Activated CD8-positive, alpha-beta memory T cell treated with anti-CD3 and anti-CD28 coated beads, Interleukin-2, amount 50 U/mL, for 48 hours (primary cell): Measurements from ENCODE around the gene NCAM1.
"Not testable (repeated sequence)": the region's sequence is repeated elsewhere in the genome, so short reads cannot be mapped to it uniquely, and the experiment has no call there.

ENCODE experiments used
- DNase-seq: peaks from one replicate; pipeline ENCODE4 v3.0.0-alpha.2; 2020

NCAM1 gene

DNA sequence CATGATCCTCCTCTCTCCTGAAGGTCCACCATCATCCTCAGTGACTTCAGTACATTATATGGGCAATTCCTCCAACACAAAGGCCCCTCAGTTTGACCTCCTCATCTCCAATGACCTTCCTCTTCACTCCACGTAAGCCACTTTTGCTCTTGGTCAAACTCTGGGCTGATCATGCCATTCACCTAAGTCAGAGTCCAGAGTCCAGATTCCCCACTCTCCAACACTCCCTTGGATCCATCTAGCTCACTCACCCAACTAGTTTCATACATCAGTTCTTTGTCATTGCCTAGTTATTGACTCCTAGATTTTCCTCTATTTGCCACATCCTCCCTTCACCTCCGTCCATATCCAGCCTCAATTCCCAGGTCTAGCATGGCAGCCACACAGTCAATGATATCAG is 322.7 kb downstream of the NCAM1 start:
- DNase-seq, result no peak

DNA sequence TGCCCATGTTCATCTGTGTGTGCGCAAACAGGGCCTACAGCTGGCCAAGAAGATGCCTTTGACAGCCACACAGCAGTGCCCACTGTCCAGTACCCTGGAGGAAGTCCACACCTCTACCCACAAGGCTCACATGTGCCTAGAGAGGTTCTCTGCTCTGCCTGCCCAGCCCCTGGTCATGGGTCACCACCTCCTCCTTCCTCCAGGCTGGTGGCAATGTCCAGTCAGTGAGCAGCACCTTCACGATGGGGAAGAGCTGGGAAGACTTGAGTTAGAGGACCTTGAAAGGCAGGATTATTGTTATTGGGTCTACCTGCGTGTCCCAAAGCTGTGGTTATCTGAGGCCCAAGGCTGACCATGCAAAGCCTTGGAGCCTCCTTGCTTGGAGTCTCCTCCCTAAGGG is 324.8 kb downstream of the NCAM1 start:
- no peak for DNase-seq

DNA sequence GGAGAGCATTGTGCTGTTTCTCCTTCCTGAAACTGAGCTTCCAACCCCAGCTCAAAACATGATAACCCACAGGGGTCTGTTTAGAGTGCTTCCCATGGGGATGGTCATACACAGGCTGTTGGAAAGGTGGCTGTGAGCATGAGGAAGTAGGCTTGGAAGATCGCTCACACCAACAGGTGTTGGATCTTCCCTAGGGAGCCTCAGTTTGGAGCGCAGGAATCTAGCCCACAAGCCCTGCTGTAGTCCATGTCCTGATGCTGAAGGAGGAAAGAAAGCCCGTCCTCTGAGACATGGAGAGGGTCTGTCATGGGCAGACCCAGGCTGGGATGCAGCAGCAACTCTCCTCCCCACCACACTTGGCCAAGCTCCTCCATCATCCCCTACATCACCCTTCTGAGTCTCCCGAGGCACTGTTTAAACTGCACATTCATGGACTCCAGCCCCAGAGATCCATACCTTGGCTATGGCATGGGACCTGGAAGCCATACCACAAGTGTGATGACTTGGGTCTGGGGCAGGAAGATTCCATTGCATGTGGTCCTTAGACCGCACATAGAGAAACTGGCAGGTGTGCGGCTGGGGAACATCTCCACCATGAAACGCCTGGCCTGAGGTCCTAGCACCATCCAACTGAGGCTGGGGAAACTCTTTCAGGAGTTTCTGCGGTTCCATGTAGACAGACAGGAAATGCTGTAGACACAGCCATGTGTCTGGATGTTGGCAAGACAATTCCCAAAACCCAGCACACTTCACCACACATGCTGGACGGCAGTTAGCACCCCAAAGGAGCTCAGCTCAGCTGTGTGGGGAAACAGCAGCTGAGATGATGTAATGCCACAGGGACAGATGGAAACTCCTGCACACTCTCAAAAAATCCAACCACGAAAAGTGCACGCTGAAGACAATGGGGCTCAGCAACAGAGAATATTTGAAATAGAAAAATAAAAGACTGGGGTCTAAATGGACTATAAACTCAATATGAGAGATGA is 325.6 kb downstream of the NCAM1 start:
- DNase-seq, result no peak

DNA sequence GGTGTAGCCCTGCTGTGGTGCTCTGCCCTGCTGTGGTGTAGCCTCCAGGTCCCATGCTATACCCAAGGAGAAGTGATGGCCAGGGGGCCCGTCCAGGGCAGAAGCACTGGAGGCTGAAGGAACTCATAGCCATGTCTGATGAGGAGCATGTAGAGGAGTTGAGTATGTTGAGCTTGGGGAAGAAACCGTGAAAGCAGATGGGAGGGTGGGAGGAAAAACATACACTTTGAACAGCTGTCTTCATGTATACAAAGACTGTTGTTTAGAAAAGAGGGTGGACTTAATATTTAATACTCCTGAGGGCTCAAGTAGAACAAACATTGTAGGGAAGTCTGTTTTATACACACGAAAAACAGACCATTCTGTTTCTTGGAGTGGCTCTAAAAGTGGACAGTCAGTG is 326.6 kb downstream of the NCAM1 start:
- DNase-seq, result no peak

DNA sequence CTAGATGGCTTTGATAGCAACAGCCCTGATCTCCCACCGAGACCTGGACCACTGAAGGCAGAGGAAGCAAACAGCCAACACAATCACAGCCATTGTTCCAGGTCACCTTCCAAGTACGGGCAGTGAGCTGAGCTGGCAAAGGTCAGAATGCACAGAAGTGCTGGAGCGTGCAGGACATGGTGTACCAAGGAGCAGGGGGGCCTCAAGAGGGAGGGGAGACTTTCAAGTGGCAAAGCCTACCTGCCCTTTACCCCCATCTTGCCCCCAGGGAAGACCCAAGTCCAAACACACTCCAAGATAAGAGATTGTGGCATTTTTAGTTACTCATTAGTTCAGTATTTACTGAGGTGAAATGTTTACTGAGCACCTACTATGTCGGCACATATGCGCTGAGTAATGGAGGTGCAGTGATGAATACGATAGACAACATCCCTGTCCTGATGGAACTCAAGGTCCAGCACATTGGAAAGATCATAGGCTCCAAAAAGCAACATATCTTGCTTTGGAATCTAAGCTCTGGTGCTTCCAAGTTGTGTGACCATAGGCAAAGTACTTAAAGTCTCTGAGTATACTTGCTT is 327.2 kb downstream of the NCAM1 start:
- no peak for DNase-seq

DNA sequence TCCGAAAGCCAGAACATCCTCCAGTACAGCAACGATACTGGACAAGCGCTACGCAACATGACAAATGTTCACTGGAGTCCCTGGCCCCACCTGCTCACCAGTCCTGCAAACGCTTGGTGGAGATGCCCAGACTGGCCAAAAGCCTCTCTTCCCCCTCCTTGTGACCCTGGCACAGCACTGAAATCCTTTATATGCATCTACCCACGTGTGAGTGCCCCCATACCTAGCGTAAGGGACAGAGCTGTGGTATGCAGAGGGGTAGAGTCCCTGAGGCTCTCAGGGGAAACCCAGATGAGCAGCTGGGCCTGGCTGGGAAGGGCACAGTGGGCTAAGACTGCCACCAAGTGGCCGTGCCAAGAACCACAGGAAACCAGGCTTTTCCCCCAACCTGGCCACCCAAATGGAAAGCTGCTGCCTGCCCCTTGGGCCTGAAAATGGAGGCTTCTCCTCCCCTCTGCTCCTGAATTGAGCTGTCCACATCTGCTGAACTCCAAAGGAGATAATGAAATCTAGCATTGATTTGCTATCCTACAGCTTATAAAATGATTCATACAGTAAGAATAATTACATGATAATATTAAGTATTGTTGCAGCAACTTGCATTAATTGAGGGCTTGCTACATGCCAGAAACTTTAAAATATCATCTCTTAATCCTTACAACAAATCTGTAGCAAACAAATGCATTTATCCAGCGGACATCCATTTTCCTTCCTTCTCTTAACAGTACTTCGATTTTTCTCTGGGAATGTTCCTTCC is 328.4 kb downstream of the NCAM1 start:
- DNase-seq, result peak; percentile 85

DNA sequence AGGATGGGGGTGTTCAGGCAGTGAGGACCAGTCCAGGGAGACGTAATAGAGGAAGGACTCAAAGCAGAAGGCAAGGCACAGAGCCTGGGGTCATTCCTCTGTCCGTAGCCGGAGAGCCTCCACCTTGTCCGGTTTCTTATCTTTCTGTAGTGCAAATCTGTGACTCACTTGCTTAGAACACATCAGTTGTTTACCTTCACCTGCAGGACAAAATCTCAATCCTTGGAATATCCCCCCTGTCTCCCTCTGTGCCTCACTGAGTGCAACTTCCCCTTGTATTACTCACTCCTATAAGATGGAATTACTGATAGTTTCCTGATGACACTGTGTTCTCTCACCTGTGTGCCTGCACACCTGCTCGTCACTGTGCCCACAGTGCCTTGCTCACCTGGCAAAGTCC is 332.7 kb downstream of the NCAM1 start:
- no peak for DNase-seq

DNA sequence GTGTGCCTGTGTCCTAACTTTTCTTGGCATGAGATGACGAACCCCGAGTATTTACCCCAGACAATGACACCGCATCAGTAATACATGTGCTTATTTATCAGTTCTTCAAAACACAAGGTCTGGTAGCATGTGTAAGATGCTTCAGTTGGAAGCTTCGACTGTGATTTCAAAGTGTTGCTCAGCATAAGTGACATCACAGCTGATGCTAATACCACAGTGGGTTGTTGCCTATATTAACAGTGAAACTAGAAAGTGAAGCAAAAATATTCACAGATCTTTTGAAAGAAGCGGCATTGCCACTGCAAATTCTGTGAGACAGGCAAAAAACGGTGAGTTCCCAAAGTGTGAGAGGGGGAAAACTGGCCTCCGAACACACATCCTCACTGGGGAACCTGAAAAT is 334.8 kb downstream of the NCAM1 start:
- DNase-seq, result no peak

DNA sequence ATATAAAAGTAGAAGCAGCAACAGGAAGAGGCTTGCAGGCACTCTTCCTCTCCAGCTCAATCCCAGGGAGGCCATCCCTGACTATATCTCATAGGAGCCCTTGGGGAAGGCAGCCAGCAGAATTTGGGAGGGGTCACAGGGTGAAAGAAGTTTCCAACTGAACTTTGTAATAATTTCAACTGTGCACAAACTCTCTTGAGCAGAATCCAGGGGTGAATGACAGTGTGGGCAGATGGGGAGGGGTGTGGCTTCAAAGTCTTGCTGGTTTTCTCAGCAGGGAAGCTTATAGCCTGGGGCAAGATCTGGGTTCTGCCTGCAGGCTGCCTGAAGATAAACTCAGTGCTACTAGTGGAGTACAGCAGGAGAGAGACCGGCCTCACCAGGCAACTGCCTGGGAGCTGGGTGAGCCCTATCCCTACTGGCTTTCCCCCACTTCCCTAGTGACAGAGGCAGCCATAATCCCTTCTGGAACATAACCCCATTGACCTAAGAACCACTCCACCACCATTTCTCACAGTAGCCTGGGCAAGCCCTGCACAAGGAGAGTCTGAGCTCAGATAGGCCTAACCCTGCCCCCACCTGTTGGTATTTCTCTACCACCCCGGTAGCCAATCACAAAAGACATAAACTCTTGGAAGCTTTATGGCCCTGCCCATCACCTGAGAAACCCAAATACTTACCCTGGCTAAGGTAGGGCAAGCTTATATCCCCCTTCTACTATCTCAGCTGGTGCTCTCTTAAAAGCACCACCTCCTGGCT is 335.4 kb downstream of the NCAM1 start:
- DNase-seq, result no peak

DNA sequence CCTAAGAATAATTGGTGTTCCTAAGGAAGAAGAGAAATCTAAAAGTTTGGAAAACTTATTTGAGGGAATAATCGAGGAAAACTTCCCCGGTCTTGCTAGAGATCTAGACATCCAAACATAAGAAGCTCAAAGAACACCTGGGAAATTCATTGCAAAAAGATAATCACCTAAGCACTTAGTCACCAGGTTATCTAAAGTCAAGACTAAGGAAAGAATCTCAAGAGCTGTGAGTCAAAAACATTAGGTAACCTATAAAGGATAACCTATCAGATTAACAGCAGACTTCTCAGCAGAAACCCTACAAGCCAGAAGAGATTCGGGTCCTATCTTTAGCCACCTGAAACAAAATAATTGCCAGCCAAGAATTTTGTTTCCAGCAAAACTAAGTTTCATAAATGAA is 337.3 kb downstream of the NCAM1 start:
- DNase-seq, result not testable (repeated sequence)

DNA sequence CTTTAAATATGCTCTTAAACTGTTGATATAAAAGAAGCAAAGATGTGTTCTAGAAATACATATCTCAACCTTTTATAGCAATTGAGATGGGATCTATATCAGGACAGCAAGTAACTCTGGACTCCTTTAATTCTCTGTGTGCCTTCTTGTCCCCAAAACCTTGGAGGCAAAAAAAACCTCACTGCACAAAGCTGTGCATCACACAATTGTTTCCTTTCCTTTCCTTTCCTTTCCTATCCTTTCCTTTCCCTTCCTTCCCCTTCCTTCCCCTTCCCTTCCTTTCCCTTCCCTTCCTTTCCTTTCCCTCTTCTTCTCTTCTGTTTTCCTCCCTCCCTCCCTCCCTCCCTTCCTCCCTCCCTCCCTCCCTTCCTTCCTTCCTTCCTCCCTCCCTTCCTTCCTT is 343.7 kb downstream of the NCAM1 start:
- no peak for DNase-seq

DNA sequence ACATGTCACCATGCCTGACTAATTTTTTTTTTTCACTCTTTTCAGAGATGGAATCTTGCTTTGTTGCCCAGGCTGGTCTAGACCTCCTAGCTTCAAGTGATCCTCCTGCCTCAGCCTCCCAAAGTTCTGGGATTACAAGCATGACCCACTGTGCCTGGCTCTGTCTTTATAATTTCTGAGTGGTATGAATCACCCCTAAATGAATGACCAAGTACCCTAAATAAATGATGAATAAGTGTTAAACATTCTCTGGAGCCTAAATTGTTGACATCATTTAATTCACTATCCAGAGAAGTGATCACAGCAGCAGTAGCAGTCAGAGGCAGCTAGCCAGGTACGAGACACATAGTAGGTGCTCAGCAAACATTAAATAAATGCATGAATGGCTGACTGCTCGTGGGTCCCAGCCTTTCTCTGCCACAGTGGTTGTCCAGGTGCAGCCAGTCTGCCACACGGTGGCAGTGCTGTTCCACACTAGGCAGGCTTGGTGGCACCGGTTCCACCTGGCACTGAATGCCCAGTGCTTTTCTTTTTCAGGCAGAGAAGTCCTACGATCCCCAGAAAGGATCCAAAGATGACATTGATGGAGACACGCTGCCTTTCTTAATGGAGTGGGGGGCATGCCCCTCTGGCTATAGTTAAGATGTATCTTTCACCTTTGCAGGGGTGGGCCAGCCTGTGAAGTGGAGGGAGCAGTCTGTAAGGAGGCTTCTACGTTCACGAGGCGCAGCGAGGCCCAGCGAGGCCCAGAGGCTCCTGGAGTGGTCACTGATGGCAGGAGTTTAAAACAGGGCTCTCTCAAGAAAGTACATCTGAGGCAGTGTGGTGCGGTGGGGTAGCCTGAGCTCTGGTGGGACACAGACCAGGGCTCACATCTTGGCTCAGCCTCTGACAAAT is 344.5 kb downstream of the NCAM1 start:
- peak; percentile 83 for DNase-seq

DNA sequence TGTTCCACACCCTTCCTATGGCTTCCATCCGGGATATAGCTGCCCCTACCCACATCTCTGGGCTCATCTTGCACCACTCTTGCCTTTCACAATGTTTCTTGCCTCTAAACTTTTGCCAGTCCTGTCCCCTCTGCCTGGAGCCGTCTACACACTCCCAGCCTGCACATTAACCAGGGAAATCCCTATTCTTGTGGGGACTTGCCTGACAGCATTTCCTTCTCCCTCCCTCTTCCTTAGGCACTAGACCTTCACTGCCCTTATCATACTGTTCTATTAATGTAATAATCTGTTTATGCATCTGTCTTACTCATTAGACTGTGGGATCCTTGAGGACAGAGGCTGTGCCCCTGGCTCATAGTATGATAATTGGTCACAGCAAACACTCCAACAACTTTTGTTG is 347.4 kb downstream of the NCAM1 start:
- no peak for DNase-seq

DNA sequence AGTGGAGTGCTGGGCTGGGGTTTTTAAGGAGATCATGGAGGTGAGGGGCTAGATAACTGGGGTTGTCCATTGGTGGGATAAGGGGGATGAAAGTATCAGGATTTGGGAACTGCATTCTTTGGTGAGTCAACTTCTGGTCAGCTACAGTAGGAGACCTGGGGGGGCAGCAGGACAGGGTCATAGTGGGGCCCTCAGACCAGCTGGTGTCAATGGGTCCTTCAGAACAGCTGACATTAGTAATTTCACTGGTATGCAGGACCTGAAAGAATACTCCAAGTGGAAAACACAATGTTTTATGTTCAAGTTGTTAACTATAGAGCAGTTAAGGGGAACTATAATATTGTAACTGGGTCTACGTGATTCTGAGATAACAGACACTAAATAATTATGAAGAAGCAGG is 350.3 kb downstream of the NCAM1 start:
- DNase-seq, result no peak

DNA sequence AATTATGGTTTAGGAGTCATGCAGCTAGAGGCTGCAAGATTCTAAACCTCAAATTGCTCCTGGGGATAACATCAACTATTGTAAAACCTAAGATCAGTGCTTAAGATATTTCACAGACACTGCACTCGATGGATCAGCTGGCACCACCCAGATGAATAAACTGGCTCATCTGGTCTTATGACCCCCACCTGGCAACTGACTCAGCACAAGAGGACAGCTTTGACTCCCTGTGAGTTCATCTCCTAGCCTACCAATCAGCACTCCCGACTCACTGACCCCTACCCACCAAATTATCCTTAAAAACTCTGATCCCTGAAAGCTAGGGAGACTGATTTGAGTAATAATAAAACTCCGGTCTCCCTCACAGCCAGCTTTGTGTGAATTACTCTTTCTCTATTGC is 352.4 kb downstream of the NCAM1 start:
- no peak for DNase-seq

DNA sequence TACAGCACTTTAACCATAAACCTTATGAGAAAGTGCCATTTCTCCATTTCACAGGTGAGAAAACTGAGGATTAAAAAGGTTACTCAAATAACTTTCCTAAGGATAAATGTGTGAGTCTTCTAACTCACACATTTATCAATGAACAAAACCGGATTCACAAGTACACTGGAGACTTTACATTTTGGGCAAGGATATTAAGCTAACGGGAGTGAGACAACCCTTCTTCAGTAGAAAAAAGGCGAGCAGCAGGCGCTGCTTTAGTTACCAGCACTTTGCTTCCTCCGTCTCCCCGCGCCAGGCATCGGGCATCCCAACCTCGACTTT is 352.8 kb downstream of the NCAM1 start:
- no peak for DNase-seq

DNA sequence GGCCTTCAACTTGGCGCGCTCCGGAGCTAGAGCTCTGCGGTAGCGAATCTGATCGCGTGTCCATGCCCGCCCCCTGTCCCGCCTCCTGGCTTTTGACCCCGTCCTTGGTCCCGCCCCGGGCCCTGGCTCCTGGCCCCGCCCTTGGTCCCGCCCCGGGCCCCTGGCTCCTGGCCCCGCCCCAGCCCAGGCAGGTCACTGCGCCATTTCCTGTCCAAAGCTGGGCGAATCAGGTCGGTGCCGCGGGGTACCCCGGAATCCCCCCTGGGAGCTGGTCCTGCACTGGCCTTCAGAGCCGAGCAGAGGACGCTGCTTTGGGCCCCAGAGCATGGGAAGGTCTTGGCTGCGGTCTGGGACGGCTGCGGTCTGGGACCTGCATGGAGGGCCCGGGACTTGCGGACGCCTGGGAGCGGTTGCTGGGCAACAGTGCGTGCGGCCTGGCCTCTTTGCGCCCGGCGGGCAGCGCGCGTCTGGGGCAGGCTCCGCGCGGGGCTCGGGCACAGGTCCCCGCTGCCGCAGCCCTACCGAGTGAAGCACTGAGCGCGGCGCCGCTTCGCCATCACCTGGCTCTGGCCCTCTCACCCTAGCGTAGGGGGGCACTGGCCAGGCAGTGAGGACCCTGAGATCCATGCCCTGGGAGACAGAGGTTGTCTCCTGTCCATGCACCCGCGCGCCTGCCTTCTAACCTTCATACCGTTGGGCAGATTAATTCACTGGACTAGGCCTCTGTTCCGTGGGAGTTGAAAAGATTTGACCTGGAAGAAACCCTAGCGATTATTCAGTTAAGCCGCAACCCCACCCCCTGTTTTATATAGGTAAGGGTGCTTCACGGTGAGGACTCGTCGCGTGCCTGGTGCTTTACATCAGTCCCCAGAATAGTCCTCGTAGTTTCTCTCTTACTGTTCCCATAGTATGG is 353.4 kb downstream of the NCAM1 start, which contains the start of gene TTC12:
Gene TTC12 (plus strand): TSS at position 195 of the 913 bp plus-strand sequence. CDS start 1,675 bp downstream, outside the sequence.
- peak; percentile 95 for DNase-seq

DNA sequence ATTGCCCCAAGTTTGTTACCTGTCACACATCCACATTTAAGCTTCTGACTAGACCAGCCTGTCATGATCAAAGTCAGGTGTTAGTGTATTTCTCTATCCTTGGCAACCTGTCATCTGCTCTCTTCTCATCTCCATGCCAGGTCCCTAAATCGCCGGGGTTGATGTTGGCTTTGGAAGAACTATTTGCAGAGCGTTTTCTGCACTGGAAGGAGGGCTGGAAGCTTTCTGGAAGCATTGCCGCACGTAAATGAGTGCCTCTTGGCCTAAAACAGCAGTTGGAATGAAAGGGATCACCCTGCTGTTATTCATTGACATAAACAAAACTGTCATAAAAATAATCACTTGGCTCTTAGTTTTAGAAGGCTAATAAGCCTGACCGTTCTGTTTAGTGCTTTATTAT is 354.6 kb downstream of the NCAM1 start:
- no peak for DNase-seq

DNA sequence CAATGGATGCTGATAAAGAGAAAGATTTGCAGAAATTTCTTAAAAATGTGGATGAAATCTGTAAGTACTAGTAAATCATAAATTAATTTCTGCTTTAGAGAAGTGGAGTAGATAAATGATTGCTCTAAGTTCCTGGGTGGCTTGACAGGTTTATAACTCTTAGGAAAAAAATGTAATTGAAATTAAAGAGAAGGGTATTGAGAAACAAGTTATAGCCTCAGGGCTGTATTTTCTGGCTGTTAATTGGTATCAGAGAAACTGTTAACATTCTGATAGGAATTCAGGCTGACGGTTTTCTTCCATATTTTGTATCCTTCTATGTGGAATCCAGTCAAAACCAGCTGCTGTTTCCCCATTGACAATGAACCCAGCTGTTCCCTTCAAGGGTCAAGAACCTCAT is 355.0 kb downstream of the NCAM1 start:
- DNase-seq, result no peak

DNA sequence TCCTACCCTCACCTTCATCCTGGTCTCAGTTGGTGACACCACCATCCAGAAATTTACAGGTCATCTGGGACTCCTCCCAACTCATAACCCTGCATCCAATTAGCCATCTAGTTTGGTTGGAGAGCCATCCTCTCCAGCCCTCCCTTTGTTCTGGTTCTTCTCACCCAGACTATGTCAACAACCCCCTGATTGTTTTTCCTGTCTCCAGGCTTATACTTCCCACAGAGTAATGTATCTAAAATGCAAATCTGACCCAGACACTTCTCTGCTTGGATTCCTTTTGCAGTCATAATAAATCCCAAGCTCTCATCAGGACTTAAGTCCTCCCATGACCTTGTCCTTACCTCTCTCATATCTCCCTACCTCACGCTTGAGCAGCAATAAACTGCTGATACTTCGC is 356.1 kb downstream of the NCAM1 start:
- DNase-seq, result no peak

DNA sequence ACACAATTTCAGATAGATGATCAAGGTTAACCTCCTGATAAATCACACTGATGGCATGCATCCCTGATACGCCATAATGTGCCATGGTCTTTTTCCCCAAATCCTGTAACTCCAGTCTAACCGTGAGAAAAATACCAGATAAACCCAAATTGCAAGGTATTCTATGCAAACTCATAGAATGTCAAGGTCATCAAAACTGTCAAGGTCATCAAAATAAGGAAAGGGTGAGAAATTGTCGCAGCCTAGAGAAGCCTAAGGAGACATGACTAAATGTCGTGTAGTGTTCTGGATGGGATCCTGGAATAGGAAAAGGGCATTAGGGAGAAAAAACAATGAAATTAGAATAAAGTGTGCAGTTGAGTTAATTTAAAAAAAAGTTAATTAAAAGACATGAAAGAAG is 357.9 kb downstream of the NCAM1 start:
- DNase-seq, result no peak
